ENCODE data around the gene GEMIN2. TPM values are rescaled to one million over a fixed set of nuclear protein-coding genes. Genes with fewer than 3 reads are reported as not detected.

Gene GEMIN2
- polyA plus RNA-seq, 1 of the 3 experiments (the other 2 are of a cell fraction): 13.2 TPM

GRCh38 chr14:39069923-39070322 is 44.2 kb upstream of the GEMIN2 start:
- CTCF ChIA-PET: no interaction called here
- H3K9me2 ChIP-seq: no peaks in the 10 kb centered on the region
- H3K27ac ChIP-seq (ENCODE audit: low read depth in 2 of 2, low read length in 1 of 2): no peak overlapping the region
- TF ChIP-seq CHD2 (IDR thresholded peaks at IDR 0.05; ENCODE audit: low read length, partially characterized antibody): no peak
- no peak overlapping the region for H3K4me2 ChIP-seq
- no peak overlapping the region for H2AFZ ChIP-seq (ENCODE audit: low read depth)
- H3K4me1 ChIP-seq (ENCODE audit: control insufficient read depth in 1 of 2, insufficient read depth in 2 of 2, low read depth in 1 of 2, low read length in 1 of 2): no peaks in the 10 kb centered on the region
- peaks cover 5% of the 10 kb centered on the region; the same call in 1 of the 2 replicates for H3K79me2 ChIP-seq (ENCODE audit: insufficient read depth)
- H3K4me3 ChIP-seq (ENCODE audit: low read depth in 2 of 2, low read length in 1 of 2): no peak overlapping the region
- H3F3A ChIP-seq (replicated peaks; ENCODE audit: insufficient read depth): no peaks in the 10 kb centered on the region
- peaks cover 6 to 13% of the 10 kb centered on the region in 2 experiments for H3K36me3 ChIP-seq (replicated peaks in 1 of 2; ENCODE audit: control insufficient read depth in 1 of 2, insufficient read depth in 2 of 2, low read length in 1 of 2)
- WGBS (ENCODE audit: low lambda C conversion rate): 97% methylated on average over 5 of the region's 5 CpGs
- no peaks in the 10 kb centered on the region for H4K20me1 ChIP-seq (ENCODE audit: insufficient read depth)
- POLR2A ChIA-PET: no interaction called here
- H3K9me3 ChIP-seq: no peaks in the 10 kb centered on the region
- no peaks in the 10 kb centered on the region for H3K27me3 ChIP-seq (ENCODE audit: insufficient read depth)
- H3K9ac ChIP-seq: no peak overlapping the region
- DNase-seq: no peak

GRCh38 chr14:39071096-39071495 is 43.0 kb upstream of the GEMIN2 start:
- Histone ChIP-seq H3K9me2 (no peaks in the 10 kb centered on the region), H3K27me3 (ENCODE audit: insufficient read depth) (no peaks in the 10 kb centered on the region), H3K27ac (ENCODE audit: low read depth in 2 of 2, low read length in 1 of 2) (no peak overlapping the region), H4K20me1 (ENCODE audit: insufficient read depth) (no peaks in the 10 kb centered on the region), H3K4me3 (ENCODE audit: low read depth in 2 of 2, low read length in 1 of 2) (no peak overlapping the region), H3F3A (replicated peaks; ENCODE audit: insufficient read depth) (no peaks in the 10 kb centered on the region), H3K9ac (no peak overlapping the region), H2AFZ (ENCODE audit: low read depth) (no peak overlapping the region), H3K36me3 (replicated peaks in 1 of 2; ENCODE audit: control insufficient read depth in 1 of 2, insufficient read depth in 2 of 2, low read length in 1 of 2) (peaks cover 6 to 15% of the 10 kb centered on the region in 2 experiments), H3K9me3 (no peaks in the 10 kb centered on the region), H3K79me2 (ENCODE audit: insufficient read depth) (peaks cover 5% of the 10 kb centered on the region; the same call in 1 of the 2 replicates), H3K4me1 (ENCODE audit: control insufficient read depth in 1 of 2, insufficient read depth in 2 of 2, low read depth in 1 of 2, low read length in 1 of 2) (no peaks in the 10 kb centered on the region), H3K4me2 (no peak overlapping the region)
- WGBS (ENCODE audit: low lambda C conversion rate): 100% methylated on average over 2 of the region's 2 CpGs
- no peak for TF ChIP-seq RAD21 (IDR thresholded peaks at IDR 0.05; ENCODE audit: low read length)
- TF ChIP-seq NRF1 (IDR thresholded peaks at IDR 0.05; ENCODE audit: low read depth, low read length): no peak
- no peak for TF ChIP-seq RFX5 (IDR thresholded peaks at IDR 0.05; ENCODE audit: low read length)
- no peak for TF ChIP-seq EP300 (IDR thresholded peaks at IDR 0.05; ENCODE audit: borderline replicate concordance in 1 of 2, low read depth in 1 of 2, low read length in 1 of 2)
- no peak for TF ChIP-seq GABPA (IDR thresholded peaks at IDR 0.05; ENCODE audit: low read depth)
- TF ChIP-seq EZH2phosphoT487 (IDR thresholded peaks at IDR 0.05; ENCODE audit: borderline replicate concordance, low read depth): no peak
- TF ChIP-seq IRF3 (IDR thresholded peaks at IDR 0.05; ENCODE audit: low read depth, low read length): no peak
- TF ChIP-seq CHD2 (IDR thresholded peaks at IDR 0.05; ENCODE audit: low read length, partially characterized antibody): no peak
- no peak for TF ChIP-seq PBX3 (IDR thresholded peaks at IDR 0.05)
- TF ChIP-seq CTCF (IDR thresholded peaks at IDR 0.05): no peak
- no peak for TF ChIP-seq ZBTB33 (IDR thresholded peaks at IDR 0.05; ENCODE audit: borderline replicate concordance, low read depth)
- TF ChIP-seq YY1 (IDR thresholded peaks at IDR 0.05; ENCODE audit: low read depth): no peak
- no peak for TF ChIP-seq FOSL2 (IDR thresholded peaks at IDR 0.05; ENCODE audit: borderline replicate concordance, low read depth)
- TF ChIP-seq MEF2A (IDR thresholded peaks at IDR 0.05; ENCODE audit: borderline replicate concordance, low read depth): no peak
- no peak for TF ChIP-seq TAF1 (IDR thresholded peaks at IDR 0.05; ENCODE audit: borderline replicate concordance, low read depth, low read length)
- TF ChIP-seq JUND (IDR thresholded peaks at IDR 0.05): no peak
- ChIA-PET CTCF (no interaction called here), POLR2A (no interaction called here)
- DNase-seq: no peak

Data from SK-N-SH (cell line).